Cardiac muscle cell (in vitro differentiated cells and primary cell): Measurements from ENCODE around the gene RGS11. TPM values are rescaled to one million over a fixed set of nuclear protein-coding genes. Genes with fewer than 3 reads are reported as not detected.

Experiments
- DNase-seq, 2 donors: peaks; one replicate each; pipeline versions ENCODE4 v3.0.0 to v3.0.0-alpha.2; 2010 to 2017; ENCODE audit warnings: low read depth in 1 of 2, low spot score in 1 of 2
- H3K27ac ChIP-seq: fragments of 200-600 bp; sonication (generic); 2 replicates; pipeline ENCODE4 v1.5.1; 2016
- H3K27me3 ChIP-seq: fragments of 200-600 bp; sonication (generic); 2 replicates; pipeline ENCODE4 v1.6.0; 2016; ENCODE audit warnings: control low read depth
- H3K36me3 ChIP-seq: fragments of 200-600 bp; sonication (generic); 2 replicates; pipeline ENCODE4 v1.5.1; 2016; ENCODE audit warnings: control low read depth
- H3K4me1 ChIP-seq: fragments of 200-600 bp; sonication (generic); 2 replicates; pipeline ENCODE4 v1.8.1; 2017; ENCODE audit warnings: low read depth, mild to moderate bottlenecking, mixed run types
- H3K4me3 ChIP-seq: fragments of 200-600 bp; sonication (generic); 2 replicates; pipeline ENCODE4 v1.5.1; 2016; ENCODE audit warnings: mild to moderate bottlenecking
- H3K9me3 ChIP-seq: fragments of 200-600 bp; sonication (generic); 2 replicates; pipeline ENCODE4 v1.5.1; 2017; ENCODE audit warnings: low read depth, mild to moderate bottlenecking, control low read depth
- CTCF ChIP-seq: IDR thresholded peaks from 2 replicates; pipeline ENCODE4 v1.5.1; 2012; ENCODE audit warnings: low read depth, mild to moderate bottlenecking, low read length
- polyA plus RNA-seq: library from polyadenylated mRNA; unstranded; fragments of >200 nt; fragmentation: Nextera tagmentation; extraction: Ambion mirVana; gene quantifications from 2 replicates; pipeline ENCODE4 v1.2.1, GENCODE V29; 2016
- total RNA-seq: library from RNA; depleted of rRNA; stranded (reverse); fragments of >200 nt; gene quantifications from 2 replicates; pipeline ENCODE4 v1.2.3, GENCODE V29; 2016

RGS11 gene
- total and polyA plus RNA-seq, 2 experiments from 2014 or later = 12.0 to 14.8 TPM

DNA sequence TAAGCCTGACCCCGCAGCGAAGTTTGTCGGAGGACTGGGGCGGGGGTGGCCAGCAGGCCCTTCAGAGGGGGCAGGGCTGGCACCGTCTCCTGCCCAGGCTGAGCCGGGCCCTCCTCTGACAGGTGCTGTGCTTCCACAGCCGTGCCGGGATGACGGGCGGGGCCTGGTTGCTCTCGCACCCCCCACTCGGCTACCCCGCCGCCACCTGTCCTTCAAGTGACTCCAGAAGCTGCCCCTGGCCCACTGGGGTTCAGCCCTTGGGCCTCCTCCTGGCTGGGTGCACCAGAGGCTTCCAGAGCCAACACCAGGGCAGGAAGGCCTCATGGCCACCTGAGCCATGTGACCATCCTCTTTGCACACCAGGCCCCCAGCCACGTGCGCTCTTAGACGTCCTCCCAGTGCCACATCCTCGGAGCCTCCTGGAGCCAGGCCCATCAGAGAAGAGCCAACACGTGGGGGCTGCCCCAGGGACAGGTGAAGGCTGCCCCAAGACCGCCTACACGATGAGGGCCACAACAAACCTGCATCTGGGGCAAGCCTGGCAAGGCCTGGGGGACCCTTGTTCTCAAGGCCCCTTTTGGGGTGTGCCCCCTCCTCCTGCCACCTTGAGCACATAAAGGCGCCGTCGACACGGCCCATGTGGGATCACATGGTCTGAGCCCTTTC, 14.4 kb upstream of the RGS11 start:
- peaks cover 14% of the 10 kb centered on the region for H3K36me3 ChIP-seq
- H3K9me3 ChIP-seq = no peaks in the 10 kb centered on the region
- DNase-seq = no peak

GRCh38 chr16:289395-289997, 13.8 kb upstream of the RGS11 start:
- H3K9me3 ChIP-seq = no peaks in the 10 kb centered on the region
- H3K27me3 ChIP-seq = no peaks in the 10 kb centered on the region
- no peak overlapping the region for H3K4me3 ChIP-seq
- no peak for DNase-seq
- TF ChIP-seq CTCF = no peak
- H3K27ac ChIP-seq = no peak overlapping the region
- peaks cover 14% of the 10 kb centered on the region for H3K36me3 ChIP-seq
- no peaks in the 10 kb centered on the region for H3K4me1 ChIP-seq

More for the DNA sequence above, 14.4 kb upstream of the RGS11 start:
- Histone ChIP-seq H3K4me1 (no peaks in the 10 kb centered on the region), H3K4me3 (no peak overlapping the region), H3K27me3 (no peaks in the 10 kb centered on the region), H3K27ac (no peak overlapping the region)
- no peak for TF ChIP-seq CTCF

GRCh38 chr16:287981-288920, 12.5 kb upstream of the RGS11 start:
- Histone ChIP-seq H3K4me3 (no peak overlapping the region), H3K27me3 (no peaks in the 10 kb centered on the region)

GRCh38 chr16:287298-287811, 11.6 kb upstream of the RGS11 start:
- peaks cover 14% of the 10 kb centered on the region for H3K36me3 ChIP-seq
- H3K4me3 ChIP-seq = no peak overlapping the region
- no peaks in the 10 kb centered on the region for H3K9me3 ChIP-seq
- peaks cover under 1% of the 10 kb centered on the region for H3K27me3 ChIP-seq
- no peak for TF ChIP-seq CTCF
- no peaks in the 10 kb centered on the region for H3K4me1 ChIP-seq
- DNase-seq = no peak
- no peak overlapping the region for H3K27ac ChIP-seq

More at GRCh38 chr16:287981-288920, 12.5 kb upstream of the RGS11 start:
- Histone ChIP-seq H3K9me3 (no peaks in the 10 kb centered on the region), H3K4me1 (no peaks in the 10 kb centered on the region), H3K36me3 (peaks cover 14% of the 10 kb centered on the region), H3K27ac (no peak overlapping the region)
- no peak for DNase-seq
- no peak for TF ChIP-seq CTCF

DNA sequence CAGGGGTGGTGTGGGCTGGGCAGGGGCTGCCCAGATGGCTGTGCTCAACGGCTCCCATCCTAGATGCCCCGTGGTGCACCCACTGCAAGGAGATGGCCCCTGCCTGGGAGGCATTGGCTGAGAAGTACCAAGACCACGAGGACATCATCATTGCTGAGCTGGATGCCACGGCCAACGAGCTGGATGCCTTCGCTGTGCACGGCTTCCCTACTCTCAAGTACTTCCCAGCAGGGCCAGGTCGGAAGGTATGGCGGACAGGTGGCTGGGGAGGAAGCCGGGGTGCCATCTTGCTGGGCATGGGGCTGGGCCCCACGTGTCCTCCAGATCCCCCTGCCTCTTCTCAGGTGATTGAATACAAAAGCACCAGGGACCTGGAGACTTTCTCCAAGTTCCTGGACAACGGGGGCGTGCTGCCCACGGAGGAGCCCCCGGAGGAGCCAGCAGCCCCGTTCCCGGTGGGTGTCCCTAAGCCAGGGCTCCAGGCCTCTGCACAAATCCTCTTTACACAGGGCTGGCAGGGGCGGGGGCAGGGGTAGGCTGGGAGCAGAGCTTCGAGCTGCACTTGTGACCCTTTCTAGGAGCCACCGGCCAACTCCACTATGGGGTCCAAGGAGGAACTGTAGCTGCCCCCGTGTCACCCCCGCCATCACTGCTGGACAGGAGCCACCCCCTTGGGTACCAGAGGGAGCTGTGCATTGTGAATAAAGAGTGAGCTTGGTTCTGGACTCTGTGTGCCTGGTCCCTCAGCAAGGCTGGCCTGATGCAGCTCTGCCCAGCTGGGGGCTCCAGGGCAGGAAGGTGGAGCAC, 10.9 kb upstream of the RGS11 start:
- Histone ChIP-seq H3K27ac (no peak overlapping the region), H3K27me3 (peaks cover 7% of the 10 kb centered on the region), H3K9me3 (no peaks in the 10 kb centered on the region), H3K4me1 (no peaks in the 10 kb centered on the region), H3K4me3 (no peak overlapping the region), H3K36me3 (peaks cover 14% of the 10 kb centered on the region)
- no peak for TF ChIP-seq CTCF
- DNase-seq = no peak
